Measurements from ENCODE around the gene TAS2R16.
"Not testable (repeated sequence)": the region's sequence is repeated elsewhere in the genome, so short reads cannot be mapped to it uniquely, and the experiment has no call there.

Gene TAS2R16

DNA sequence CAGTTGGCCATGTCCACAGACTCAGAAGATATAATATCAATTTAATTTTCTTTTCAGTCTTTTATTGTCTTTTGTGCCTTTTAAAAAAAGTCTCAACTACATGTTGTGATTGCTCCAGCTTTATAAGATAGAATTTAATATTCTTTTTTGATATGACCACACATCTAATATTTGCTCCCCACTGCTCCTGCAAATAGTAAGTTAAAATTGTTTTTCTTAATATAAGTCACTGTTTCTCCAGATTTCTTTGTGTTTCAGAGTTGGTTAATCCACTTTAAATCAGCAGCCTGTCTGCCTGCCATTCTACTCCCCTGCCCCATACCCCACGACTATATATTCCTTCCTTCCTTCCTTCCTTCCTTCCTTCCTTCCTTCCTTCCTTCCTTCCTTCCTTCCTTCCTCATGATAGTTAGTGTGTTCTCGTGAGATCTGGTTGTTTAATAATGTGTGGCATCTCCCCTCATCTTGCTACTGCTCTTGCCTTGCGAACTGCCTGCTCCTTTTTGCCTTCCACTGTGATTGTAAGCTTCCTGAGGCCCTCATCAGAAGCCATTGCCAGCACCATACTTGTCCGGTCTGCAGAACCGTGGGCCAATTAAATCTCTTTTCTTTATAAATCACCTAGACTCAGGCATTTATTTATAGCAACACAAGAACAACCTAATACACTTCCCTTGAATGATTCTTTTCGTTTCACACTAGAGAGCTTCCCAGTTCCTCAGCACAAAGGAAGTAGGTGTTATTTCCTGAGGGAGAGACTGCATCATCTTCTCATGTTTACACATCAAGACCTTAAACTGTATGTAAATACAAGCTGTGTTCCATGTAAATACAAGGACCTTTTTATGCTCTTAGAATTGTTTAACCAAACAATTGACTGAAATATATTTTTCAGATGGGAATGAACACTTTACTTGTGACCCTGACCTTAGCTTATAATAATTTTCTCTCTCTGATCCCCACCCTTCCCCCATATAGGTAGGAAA is 24.5 kb downstream of the TAS2R16 start:
- no peak for DNase-seq

DNA sequence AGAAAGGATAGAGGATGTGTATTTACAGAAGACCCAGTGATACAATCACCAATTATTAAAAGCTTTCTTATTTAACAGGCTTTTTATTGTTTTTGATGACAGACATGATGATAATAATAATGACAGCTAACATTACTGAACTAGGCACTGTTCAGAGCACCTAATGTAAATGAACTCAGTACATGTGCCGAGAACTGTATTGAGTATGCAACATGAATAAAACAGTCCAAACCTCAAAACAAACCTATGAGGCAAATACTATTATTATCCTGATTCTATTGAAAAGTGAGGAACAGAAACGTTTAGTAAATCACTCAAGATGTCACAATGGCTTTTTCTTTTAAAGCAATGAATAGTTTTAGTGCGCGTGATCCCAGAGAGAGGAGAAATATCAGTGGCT is 27.1 kb downstream of the TAS2R16 start:
- DNase-seq, result no peak

DNA sequence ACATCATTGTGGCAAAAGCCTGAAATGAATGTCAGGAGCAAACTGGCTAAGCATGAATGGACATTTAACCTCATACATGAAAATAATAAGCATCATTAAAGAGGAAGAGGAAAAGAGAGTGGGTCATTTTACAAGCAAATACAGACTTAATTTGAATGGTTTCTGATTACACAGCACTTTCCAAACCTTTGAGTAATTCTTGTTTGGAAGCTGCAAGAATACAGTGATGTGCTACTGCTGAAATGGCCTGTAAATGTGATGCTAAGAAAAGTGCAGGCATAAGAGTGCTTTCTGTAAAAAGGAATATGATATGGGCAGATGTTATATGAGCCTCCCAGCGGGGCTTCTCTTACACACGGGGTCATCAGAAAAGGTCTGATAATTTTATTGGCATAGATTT is 30.2 kb downstream of the TAS2R16 start:
- DNase-seq, result no peak

DNA sequence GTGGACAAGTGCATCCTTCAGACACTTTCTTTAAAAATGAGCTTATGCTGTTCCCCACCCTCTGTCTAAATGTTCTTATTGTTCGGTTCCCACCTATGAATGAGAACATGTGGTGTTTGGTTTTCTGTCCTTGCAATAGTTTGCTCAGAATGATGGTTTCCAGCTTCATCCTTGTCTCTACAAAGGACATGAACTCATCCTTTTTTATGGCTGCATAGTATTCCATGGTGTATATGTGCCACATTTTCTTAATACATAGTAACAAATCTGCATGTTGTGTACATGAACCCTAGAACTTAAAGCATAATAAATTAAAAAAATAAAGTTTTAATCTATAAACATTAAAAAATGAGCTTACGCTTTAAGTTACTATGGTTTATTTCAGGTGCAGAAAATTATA is 41.8 kb downstream of the TAS2R16 start:
- not testable (repeated sequence) for DNase-seq

DNA sequence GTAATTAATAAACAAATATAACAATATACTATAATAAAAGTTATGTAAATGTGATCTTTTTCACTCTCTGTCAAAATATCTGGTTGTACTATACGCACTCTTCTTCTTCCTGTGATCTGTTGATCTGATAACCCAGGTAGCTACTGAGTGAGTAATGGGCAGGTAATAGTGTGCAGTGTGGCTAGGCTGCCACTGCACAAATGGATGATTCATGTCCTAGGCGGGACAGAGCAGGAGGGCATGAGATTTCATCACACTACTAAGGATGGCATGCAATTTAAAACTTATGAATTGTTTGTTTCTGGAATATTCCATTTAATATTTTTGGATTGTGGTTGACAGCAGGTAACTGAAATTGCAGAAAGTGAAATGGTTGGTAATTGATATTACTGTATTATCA is 44.5 kb downstream of the TAS2R16 start:
- DNase-seq, result no peak

DNA sequence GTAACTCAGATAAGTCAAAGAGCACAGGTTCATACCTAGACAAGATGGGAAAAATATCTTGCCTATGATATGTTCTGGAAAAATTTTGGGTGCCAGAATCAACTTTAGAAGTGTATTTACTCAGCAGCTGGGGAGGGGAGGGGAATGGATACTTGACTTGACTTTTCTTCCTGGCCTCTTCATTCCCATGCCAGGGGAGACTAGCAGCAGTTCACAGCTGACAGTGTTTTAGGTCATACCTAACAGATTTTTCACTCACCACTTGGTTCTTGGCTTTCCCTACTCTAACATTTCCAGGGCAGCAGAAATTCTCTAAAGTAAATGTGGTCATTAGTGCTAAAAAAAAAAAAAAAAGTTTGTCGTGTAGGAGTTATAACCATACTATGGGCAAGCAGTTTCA is 46.3 kb downstream of the TAS2R16 start:
- DNase-seq, result no peak

All from activated CD8-positive, alpha-beta memory T cell treated with anti-CD3 and anti-CD28 coated beads, Interleukin-2, amount 50 U/mL, for 4 hours (primary cell).